Choroid plexus epithelial cell (primary cell): ENCODE measurements around the gene MARS1.
"Not testable (repeated sequence)": the region's sequence is repeated elsewhere in the genome, so short reads cannot be mapped to it uniquely, and the experiment has no call there.

Experiments
- DNase-seq: peaks from one replicate; pipeline ENCODE4 v3.0.0-alpha.2; 2010; ENCODE audit warnings: low read depth
- H3K4me3 ChIP-seq: 2 replicates; pipeline ENCODE4 v1.5.1; 2011; ENCODE audit warnings: low read depth, mild to moderate bottlenecking, control low read depth, low read length, moderate library complexity
- CTCF ChIP-seq: conservative IDR thresholded peaks from 2 replicates; pipeline ENCODE4 v1.5.1; 2011; ENCODE audit warnings: low read depth, mild to moderate bottlenecking, control low read depth, inconsistent platforms, low read length, moderate library complexity

The MARS1 gene

GRCh38 chr12:57485695-57486094, 2.2 kb upstream of the MARS1 start:
- no peak for TF ChIP-seq CTCF
- DNase-seq: no peak

GRCh38 chr12:57487055-57487596, 742 bp upstream of the MARS1 start:
- no peak for TF ChIP-seq CTCF
- peak overlapping the region; percentile 99 for H3K4me3 ChIP-seq
- no peak for DNase-seq

More at GRCh38 chr12:57485695-57486094, 2.2 kb upstream of the MARS1 start:
- no peak overlapping the region for H3K4me3 ChIP-seq

- H3K4me3 ChIP-seq: peak overlapping the region; percentile 99
- TF ChIP-seq CTCF: no peak
- peak; percentile 39 for DNase-seq
Observed at GRCh38 chr12:57488402-57489156, 711 bp downstream of the MARS1 start.

- peak; percentile 23 for DNase-seq
- TF ChIP-seq CTCF: no peak
- peak overlapping the region; percentile 99 for H3K4me3 ChIP-seq
Observed at GRCh38 chr12:57489157-57489641, 1.3 kb downstream of the MARS1 start.

GRCh38 chr12:57490126-57490525, 2.3 kb downstream of the MARS1 start:
- no peak overlapping the region for H3K4me3 ChIP-seq
- no peak for TF ChIP-seq CTCF
- DNase-seq: no peak

GRCh38 chr12:57491393-57492280, 3.8 kb downstream of the MARS1 start:
- H3K4me3 ChIP-seq: no peak overlapping the region
- DNase-seq: no peak
- peak; percentile 29 for TF ChIP-seq CTCF

GRCh38 chr12:57495051-57495701, 7.3 kb downstream of the MARS1 start:
- H3K4me3 ChIP-seq, DNase-seq: not testable (repeated sequence)
